ENCODE results near the gene LIME1.

LIME1 gene

GRCh38 chr20:63735859-63736718 is at the start of gene LIME1:
LIME1 (plus strand) TSS chr20:63736664; CDS start chr20:63737550, 886 bp downstream.
- Histone ChIP-seq H3K4me1 (ENCODE audit: control insufficient read depth, insufficient read depth, low read length) (peaks cover 22% of the 10 kb centered on the region), H3K9ac (ENCODE audit: low read length in 2 of 2) (no peak within 1 kb of the TSS), H3K4me3 (ENCODE audit: low read length in 2 of 2) (no peak within 1 kb of the TSS), H3K9me3 (ENCODE audit: control insufficient read depth in 2 of 2, low read length in 2 of 2) (no peaks in the 10 kb centered on the region), H3K27me3 (ENCODE audit: control insufficient read depth in 1 of 2, insufficient read depth in 2 of 2, low read length in 2 of 2) (no peaks in the 10 kb centered on the region), H3K27ac (ENCODE audit: low read length) (no peak within 1 kb of the TSS), H3K36me3 (ENCODE audit: control insufficient read depth in 2 of 2, insufficient read depth in 2 of 2, low read length in 2 of 2) (peaks cover 9 to 15% of the 10 kb centered on the region in 2 donors)

DNA sequence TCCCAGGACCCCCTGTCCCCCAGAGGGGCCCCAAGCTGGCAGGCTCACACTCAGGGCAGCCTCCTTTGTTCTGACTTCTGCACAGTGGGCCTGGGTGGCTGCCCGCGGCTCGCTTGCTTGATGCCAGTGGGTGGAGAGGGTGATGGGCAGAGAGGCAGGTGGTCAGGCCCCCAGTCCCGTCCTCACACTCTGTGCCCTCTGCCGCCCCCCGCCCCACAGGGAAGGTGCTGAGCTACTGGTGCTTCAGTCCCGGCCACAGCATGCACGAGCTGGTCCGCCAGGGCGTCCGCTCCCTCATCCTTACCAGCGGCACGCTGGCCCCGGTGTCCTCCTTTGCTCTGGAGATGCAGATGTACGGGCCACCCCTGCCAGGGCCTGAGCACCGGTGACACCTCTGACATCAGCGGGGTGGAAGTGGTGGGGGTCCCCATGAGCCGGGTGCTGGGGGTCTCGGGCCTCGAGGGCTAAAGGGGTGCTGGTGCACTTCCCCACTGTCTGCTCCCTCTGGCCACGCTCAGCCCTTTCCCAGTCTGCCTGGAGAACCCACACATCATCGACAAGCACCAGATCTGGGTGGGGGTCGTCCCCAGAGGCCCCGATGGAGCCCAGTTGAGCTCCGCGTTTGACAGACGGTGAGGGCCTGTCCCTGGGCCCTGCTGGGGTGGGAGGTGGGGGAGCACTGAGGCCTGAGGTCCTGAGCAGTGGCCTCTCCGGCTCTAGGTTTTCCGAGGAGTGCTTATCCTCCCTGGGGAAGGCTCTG is 48.9 kb upstream of the LIME1 start:
- Histone ChIP-seq H3K27me3 (ENCODE audit: control insufficient read depth in 1 of 2, insufficient read depth in 2 of 2, low read length in 2 of 2) (no peaks in the 10 kb centered on the region), H3K9me3 (ENCODE audit: control insufficient read depth in 2 of 2, low read length in 2 of 2) (no peaks in the 10 kb centered on the region), H3K9ac (ENCODE audit: low read length in 2 of 2) (no peak overlapping the region), H3K4me1 (ENCODE audit: control insufficient read depth, insufficient read depth, low read length) (peaks cover 37% of the 10 kb centered on the region), H3K4me3 (ENCODE audit: low read length in 2 of 2) (peak overlapping the region in 1 of 2 donors; percentile 15), H3K27ac (ENCODE audit: low read length) (peak overlapping the region; percentile 66), H3K36me3 (ENCODE audit: control insufficient read depth in 2 of 2, insufficient read depth in 2 of 2, low read length in 2 of 2) (no peaks in the 10 kb centered on the region)

GRCh38 chr20:63688228-63689045 is 48.0 kb upstream of the LIME1 start:
- Histone ChIP-seq H3K9me3 (ENCODE audit: control insufficient read depth in 2 of 2, low read length in 2 of 2) (no peaks in the 10 kb centered on the region), H3K4me3 (ENCODE audit: low read length in 2 of 2) (no peak overlapping the region), H3K27me3 (ENCODE audit: control insufficient read depth in 1 of 2, insufficient read depth in 2 of 2, low read length in 2 of 2) (no peaks in the 10 kb centered on the region), H3K27ac (ENCODE audit: low read length) (peak overlapping the region; percentile 66), H3K4me1 (ENCODE audit: control insufficient read depth, insufficient read depth, low read length) (peaks cover 29% of the 10 kb centered on the region), H3K9ac (ENCODE audit: low read length in 2 of 2) (no peak overlapping the region), H3K36me3 (ENCODE audit: control insufficient read depth in 2 of 2, insufficient read depth in 2 of 2, low read length in 2 of 2) (no peaks in the 10 kb centered on the region)

- H3K4me3 ChIP-seq (ENCODE audit: low read length in 2 of 2): no peak overlapping the region
- H3K9me3 ChIP-seq (ENCODE audit: control insufficient read depth in 2 of 2, low read length in 2 of 2): no peaks in the 10 kb centered on the region
- H3K36me3 ChIP-seq (ENCODE audit: control insufficient read depth in 2 of 2, insufficient read depth in 2 of 2, low read length in 2 of 2): peaks cover 0 to 3% of the 10 kb centered on the region in 2 donors
- no peaks in the 10 kb centered on the region for H3K27me3 ChIP-seq (ENCODE audit: control insufficient read depth in 1 of 2, insufficient read depth in 2 of 2, low read length in 2 of 2)
- peaks cover 28% of the 10 kb centered on the region for H3K4me1 ChIP-seq (ENCODE audit: control insufficient read depth, insufficient read depth, low read length)
- H3K27ac ChIP-seq (ENCODE audit: low read length): peak overlapping the region; percentile 37
- H3K9ac ChIP-seq (ENCODE audit: low read length in 2 of 2): no peak overlapping the region
Measured at GRCh38 chr20:63689046-63690002, 47.1 kb upstream of the LIME1 start.

- peaks cover 28% of the 10 kb centered on the region for H3K4me1 ChIP-seq (ENCODE audit: control insufficient read depth, insufficient read depth, low read length)
- no peak overlapping the region for H3K27ac ChIP-seq (ENCODE audit: low read length)
- H3K9me3 ChIP-seq (ENCODE audit: control insufficient read depth in 2 of 2, low read length in 2 of 2): no peaks in the 10 kb centered on the region
- no peaks in the 10 kb centered on the region for H3K27me3 ChIP-seq (ENCODE audit: control insufficient read depth in 1 of 2, insufficient read depth in 2 of 2, low read length in 2 of 2)
- no peak overlapping the region for H3K9ac ChIP-seq (ENCODE audit: low read length in 2 of 2)
- no peak overlapping the region for H3K4me3 ChIP-seq (ENCODE audit: low read length in 2 of 2)
- peaks cover 0 to 3% of the 10 kb centered on the region in 2 donors for H3K36me3 ChIP-seq (ENCODE audit: control insufficient read depth in 2 of 2, insufficient read depth in 2 of 2, low read length in 2 of 2)
Measured at GRCh38 chr20:63690003-63690897, 46.2 kb upstream of the LIME1 start.

DNA sequence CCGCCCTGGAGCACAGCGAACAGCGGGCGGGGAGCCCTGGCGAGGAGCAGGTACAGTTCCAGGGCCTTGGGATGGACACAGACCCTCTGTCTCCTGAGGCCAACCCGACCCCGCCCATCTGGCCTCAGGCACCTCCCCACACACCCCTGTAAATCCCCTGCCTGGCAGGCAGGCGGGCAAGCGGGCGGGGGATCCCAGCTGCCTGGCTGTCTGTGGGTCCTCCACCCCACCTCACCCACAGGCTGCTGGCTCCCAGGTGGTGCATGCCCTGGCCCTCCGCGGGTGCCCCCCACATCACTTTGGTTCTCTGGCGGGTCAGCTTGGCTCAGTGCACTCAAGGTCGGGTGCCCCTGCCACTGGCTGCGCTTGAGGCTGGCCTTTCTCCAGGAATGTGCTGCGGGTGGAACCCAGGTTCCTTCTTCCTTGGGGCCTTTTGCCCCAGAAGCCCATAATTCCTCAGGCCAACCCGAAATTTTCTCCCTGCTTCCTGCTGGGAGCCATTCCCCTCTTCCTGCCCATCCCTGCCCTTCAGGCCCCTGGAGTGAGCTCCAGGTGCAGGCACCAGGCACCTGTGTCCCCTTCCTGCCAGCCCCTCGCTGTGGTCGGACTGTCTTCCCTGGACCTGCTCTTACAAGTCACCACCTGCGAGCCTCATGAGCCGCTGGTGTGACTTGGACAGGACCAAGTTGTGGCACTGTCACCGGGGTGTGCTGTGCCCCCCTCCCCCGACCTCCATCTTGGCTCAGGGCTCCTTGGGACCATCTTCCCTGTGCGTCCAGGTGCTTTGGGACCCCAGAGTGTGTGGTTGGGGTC is 45.4 kb upstream of the LIME1 start:
- H3K4me3 ChIP-seq (ENCODE audit: low read length in 2 of 2): no peak overlapping the region
- H3K27ac ChIP-seq (ENCODE audit: low read length): no peak overlapping the region
- H3K27me3 ChIP-seq (ENCODE audit: control insufficient read depth in 1 of 2, insufficient read depth in 2 of 2, low read length in 2 of 2): no peaks in the 10 kb centered on the region
- H3K4me1 ChIP-seq (ENCODE audit: control insufficient read depth, insufficient read depth, low read length): peaks cover 24% of the 10 kb centered on the region
- peaks cover 0 to 5% of the 10 kb centered on the region in 2 donors for H3K36me3 ChIP-seq (ENCODE audit: control insufficient read depth in 2 of 2, insufficient read depth in 2 of 2, low read length in 2 of 2)
- H3K9ac ChIP-seq (ENCODE audit: low read length in 2 of 2): no peak overlapping the region
- no peaks in the 10 kb centered on the region for H3K9me3 ChIP-seq (ENCODE audit: control insufficient read depth in 2 of 2, low read length in 2 of 2)

GRCh38 chr20:63691711-63692435 is 44.6 kb upstream of the LIME1 start:
- Histone ChIP-seq H3K4me3 (ENCODE audit: low read length in 2 of 2) (no peak overlapping the region), H3K4me1 (ENCODE audit: control insufficient read depth, insufficient read depth, low read length) (peaks cover 20% of the 10 kb centered on the region), H3K27me3 (ENCODE audit: control insufficient read depth in 1 of 2, insufficient read depth in 2 of 2, low read length in 2 of 2) (no peaks in the 10 kb centered on the region), H3K36me3 (ENCODE audit: control insufficient read depth in 2 of 2, insufficient read depth in 2 of 2, low read length in 2 of 2) (peaks cover 0 to 5% of the 10 kb centered on the region in 2 donors), H3K9ac (ENCODE audit: low read length in 2 of 2) (no peak overlapping the region), H3K9me3 (ENCODE audit: control insufficient read depth in 2 of 2, low read length in 2 of 2) (no peaks in the 10 kb centered on the region), H3K27ac (ENCODE audit: low read length) (no peak overlapping the region)

GRCh38 chr20:63692436-63693082 is 43.9 kb upstream of the LIME1 start:
- H3K4me1 ChIP-seq (ENCODE audit: control insufficient read depth, insufficient read depth, low read length): peaks cover 20% of the 10 kb centered on the region
- no peaks in the 10 kb centered on the region for H3K9me3 ChIP-seq (ENCODE audit: control insufficient read depth in 2 of 2, low read length in 2 of 2)
- no peak overlapping the region for H3K4me3 ChIP-seq (ENCODE audit: low read length in 2 of 2)
- no peaks in the 10 kb centered on the region for H3K27me3 ChIP-seq (ENCODE audit: control insufficient read depth in 1 of 2, insufficient read depth in 2 of 2, low read length in 2 of 2)
- H3K36me3 ChIP-seq (ENCODE audit: control insufficient read depth in 2 of 2, insufficient read depth in 2 of 2, low read length in 2 of 2): peaks cover 0 to 5% of the 10 kb centered on the region in 2 donors
- no peak overlapping the region for H3K27ac ChIP-seq (ENCODE audit: low read length)
- H3K9ac ChIP-seq (ENCODE audit: low read length in 2 of 2): no peak overlapping the region

All from stomach smooth muscle (tissue), 2 donors.